ENCODE data around the gene PRODH.
"Not testable (repeated sequence)": the region's sequence is repeated elsewhere in the genome, so short reads cannot be mapped to it uniquely, and the experiment has no call there.

Gene PRODH

GRCh38 chr22:18896037-18896657 lies 39.9 kb downstream of the PRODH start:
- not testable (repeated sequence) for DNase-seq

GRCh38 chr22:18893775-18894174 lies 42.3 kb downstream of the PRODH start:
- not testable (repeated sequence) for DNase-seq

- DNase-seq, result not testable (repeated sequence)
These were observed 45.4 kb downstream of the PRODH start for GRCh38 chr22:18890510-18891192.

- DNase-seq, result no peak
These were observed 48.0 kb downstream of the PRODH start for GRCh38 chr22:18888115-18888514.

GRCh38 chr22:18884465-18884864 lies 51.6 kb downstream of the PRODH start:
- not testable (repeated sequence) for DNase-seq

- DNase-seq, result not testable (repeated sequence)
These were observed 54.8 kb downstream of the PRODH start for GRCh38 chr22:18881260-18881659.

Data from OCI-M1 (cell line).